Measurements from ENCODE around the gene AKAP8.
A peak's percentile ranks its signal among the peaks of the same experiment; 100 is the strongest.

The AKAP8 gene

GRCh38 chr19:15421136-15421695, 41.6 kb upstream of the AKAP8 start:
- Histone ChIP-seq H3K27me3 (replicated peaks; ENCODE audit: control insufficient read depth, insufficient read depth, low read length) (no peaks in the 10 kb centered on the region), H3K4me3 (replicated peaks; ENCODE audit: low read depth, low read length) (no peak overlapping the region), H3K36me3 (ENCODE audit: control insufficient read depth, insufficient read depth, low read length) (peaks cover 28% of the 10 kb centered on the region)
- DNase-seq (ENCODE audit: extremely low read depth, insufficient read length): no peak
- TF ChIP-seq, protein P1, sequence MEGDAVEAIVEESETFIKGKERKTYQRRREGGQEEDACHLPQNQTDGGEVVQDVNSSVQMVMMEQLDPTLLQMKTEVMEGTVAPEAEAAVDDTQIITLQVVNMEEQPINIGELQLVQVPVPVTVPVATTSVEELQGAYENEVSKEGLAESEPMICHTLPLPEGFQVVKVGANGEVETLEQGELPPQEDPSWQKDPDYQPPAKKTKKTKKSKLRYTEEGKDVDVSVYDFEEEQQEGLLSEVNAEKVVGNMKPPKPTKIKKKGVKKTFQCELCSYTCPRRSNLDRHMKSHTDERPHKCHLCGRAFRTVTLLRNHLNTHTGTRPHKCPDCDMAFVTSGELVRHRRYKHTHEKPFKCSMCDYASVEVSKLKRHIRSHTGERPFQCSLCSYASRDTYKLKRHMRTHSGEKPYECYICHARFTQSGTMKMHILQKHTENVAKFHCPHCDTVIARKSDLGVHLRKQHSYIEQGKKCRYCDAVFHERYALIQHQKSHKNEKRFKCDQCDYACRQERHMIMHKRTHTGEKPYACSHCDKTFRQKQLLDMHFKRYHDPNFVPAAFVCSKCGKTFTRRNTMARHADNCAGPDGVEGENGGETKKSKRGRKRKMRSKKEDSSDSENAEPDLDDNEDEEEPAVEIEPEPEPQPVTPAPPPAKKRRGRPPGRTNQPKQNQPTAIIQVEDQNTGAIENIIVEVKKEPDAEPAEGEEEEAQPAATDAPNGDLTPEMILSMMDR (IDR thresholded peaks at IDR 0.05; ENCODE audit: insufficient read depth, low read length, poor library complexity, severe bottlenecking): no peak

DNA sequence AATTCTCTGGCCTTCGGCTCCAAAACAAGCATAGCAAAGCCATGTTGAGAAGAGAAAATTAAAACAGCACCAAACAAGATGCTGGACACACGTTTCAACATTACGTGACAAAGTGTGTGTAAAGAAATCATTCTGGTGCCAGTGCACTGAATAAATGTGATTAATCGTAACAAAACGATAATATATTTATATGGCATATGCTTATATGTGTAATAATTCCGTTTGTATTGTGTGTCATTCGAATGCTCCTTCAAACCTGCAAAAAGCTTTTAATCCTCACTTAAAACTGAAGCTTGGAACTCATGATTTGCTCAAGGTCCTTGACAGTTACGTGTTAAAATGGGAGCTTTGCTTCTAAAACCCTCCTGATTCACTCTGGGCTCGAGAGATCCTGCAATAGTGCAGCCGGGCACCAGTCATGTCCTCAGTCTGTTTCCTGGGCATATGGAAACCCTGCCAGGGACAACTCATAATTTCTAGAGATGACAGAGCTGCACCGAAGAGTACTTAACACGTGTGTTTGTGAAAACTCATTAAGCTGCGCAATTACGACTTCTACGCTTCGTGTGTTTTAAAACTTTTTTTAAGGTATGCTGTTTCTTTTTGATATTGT, 39.9 kb upstream of the AKAP8 start:
- no peaks in the 10 kb centered on the region for H3K27me3 ChIP-seq (replicated peaks; ENCODE audit: control insufficient read depth, insufficient read depth, low read length)
- no peak for DNase-seq (ENCODE audit: extremely low read depth, insufficient read length)
- H3K4me3 ChIP-seq (replicated peaks; ENCODE audit: low read depth, low read length): peak overlapping the region; percentile 34
- peaks cover 19% of the 10 kb centered on the region for H3K36me3 ChIP-seq (ENCODE audit: control insufficient read depth, insufficient read depth, low read length)
- TF ChIP-seq, protein P1 (IDR thresholded peaks at IDR 0.05; ENCODE audit: insufficient read depth, low read length, poor library complexity, severe bottlenecking): no peak

DNA sequence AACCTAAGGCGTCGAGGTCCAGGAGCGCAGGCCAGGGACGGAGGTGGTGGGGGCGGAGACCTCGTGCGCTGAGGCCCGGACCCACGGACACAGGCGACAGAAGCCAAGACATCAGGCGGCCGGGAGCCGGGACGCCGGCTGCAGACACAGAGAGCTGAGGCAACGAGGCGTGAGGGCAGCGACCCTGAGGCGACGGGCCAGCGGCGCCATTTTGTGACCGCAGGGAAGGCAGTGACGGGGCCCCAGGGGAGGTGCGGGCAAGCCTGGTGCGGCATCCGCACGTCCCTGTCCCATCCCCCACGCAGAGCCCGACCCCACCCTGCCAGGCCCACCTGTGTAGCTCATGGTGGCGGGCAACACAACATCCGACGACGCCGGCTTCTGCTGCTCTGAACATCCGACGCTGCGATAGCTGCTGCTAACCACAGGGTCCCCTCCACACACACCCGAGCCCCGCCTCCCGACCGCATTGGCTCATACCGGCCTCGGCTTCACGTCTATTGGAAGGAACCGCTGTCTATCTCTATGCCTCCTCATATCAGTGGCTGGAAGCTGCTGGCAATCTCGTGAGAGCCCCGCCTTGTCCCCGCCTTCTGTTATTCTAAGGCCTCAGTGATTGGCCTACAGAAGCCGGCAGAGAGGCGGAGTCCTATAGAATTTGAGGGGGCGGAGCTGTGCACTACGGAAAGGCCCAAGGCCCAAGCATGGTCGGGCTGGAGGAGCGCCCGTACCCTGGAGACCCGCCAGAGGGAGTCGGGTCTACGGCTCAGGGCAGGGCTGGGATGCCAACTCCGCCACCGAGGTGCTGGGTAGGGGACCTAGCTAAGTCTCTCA, 39.2 kb upstream of the AKAP8 start, which contains the start of gene AKAP8L:
AKAP8L (minus strand) TSS at position 410 of the 834 bp plus-strand sequence; CDS start at position 345, 65 bp downstream.
- Histone ChIP-seq H3K4me3 (replicated peaks; ENCODE audit: low read depth, low read length) (peak within 1 kb of the TSS; percentile 93), H3K27me3 (replicated peaks; ENCODE audit: control insufficient read depth, insufficient read depth, low read length) (no peaks in the 10 kb centered on the region), H3K36me3 (ENCODE audit: control insufficient read depth, insufficient read depth, low read length) (peaks cover 14% of the 10 kb centered on the region)
- peak; percentile 96 for DNase-seq (ENCODE audit: extremely low read depth, insufficient read length)
- TF ChIP-seq, protein P1 (IDR thresholded peaks at IDR 0.05; ENCODE audit: insufficient read depth, low read length, poor library complexity, severe bottlenecking): peak; percentile 91

DNA sequence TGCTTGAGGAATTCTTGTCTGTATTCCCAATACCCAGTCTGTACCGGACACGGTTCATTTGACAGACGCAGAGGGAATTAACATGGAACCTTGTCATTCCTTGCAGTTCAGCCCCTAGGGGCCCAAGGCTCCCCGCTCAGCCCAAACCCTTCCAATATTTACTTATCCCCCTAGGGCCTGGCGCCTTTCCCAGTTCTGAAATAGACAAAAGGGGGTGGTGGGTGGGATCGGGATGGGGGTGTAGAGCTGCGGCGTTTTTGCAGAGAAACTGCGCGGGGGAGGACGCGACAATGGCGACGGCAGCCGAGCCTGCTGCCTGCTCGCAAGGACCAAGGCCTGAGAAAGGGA, 38.6 kb upstream of the AKAP8 start:
- TF ChIP-seq, protein P1 (IDR thresholded peaks at IDR 0.05; ENCODE audit: insufficient read depth, low read length, poor library complexity, severe bottlenecking): no peak
- H3K36me3 ChIP-seq (ENCODE audit: control insufficient read depth, insufficient read depth, low read length): peaks cover 8% of the 10 kb centered on the region
- no peak for DNase-seq (ENCODE audit: extremely low read depth, insufficient read length)

GRCh38 chr19:15417699-15418098, 38.1 kb upstream of the AKAP8 start:
- no peak for DNase-seq (ENCODE audit: extremely low read depth, insufficient read length)
- H3K36me3 ChIP-seq (ENCODE audit: control insufficient read depth, insufficient read depth, low read length): peaks cover 6% of the 10 kb centered on the region
- TF ChIP-seq, protein P1 (IDR thresholded peaks at IDR 0.05; ENCODE audit: insufficient read depth, low read length, poor library complexity, severe bottlenecking): no peak
- peak overlapping the region; percentile 93 for H3K4me3 ChIP-seq (replicated peaks; ENCODE audit: low read depth, low read length)
- no peaks in the 10 kb centered on the region for H3K27me3 ChIP-seq (replicated peaks; ENCODE audit: control insufficient read depth, insufficient read depth, low read length)

More for the DNA sequence above, 38.6 kb upstream of the AKAP8 start:
- H3K4me3 ChIP-seq (replicated peaks; ENCODE audit: low read depth, low read length): peak overlapping the region; percentile 93
- H3K27me3 ChIP-seq (replicated peaks; ENCODE audit: control insufficient read depth, insufficient read depth, low read length): no peaks in the 10 kb centered on the region
